ENCODE data around the gene GPR142. TPM values are rescaled to one million over a fixed set of nuclear protein-coding genes. Genes with fewer than 3 reads are reported as not detected.

Gene GPR142
- total RNA-seq, 1 experiment from 2014 or later, result 0.33 TPM

DNA sequence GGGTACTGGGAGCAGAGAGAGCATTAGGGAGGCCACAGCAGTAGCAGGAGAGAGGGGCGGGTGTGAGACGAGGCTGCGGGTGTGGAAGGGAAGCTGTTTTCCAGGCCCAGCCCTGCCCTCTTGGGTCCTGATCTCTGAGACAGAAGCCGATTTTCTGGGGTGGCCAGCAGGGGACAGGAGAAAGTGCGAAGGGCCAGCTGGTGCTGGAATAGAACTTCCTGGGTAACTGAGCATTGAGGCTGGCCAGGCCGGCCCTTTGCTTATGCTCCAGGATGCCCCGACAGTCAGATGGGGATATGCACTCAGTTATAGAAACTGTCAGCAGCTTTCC is 6.4 kb upstream of the GPR142 start:
- Histone ChIP-seq H4K20me1 (ENCODE audit: control insufficient read depth, insufficient read depth, insufficient read length) (no peaks in the 10 kb centered on the region), H3K23ac (ENCODE audit: insufficient read length, low read depth, low read length) (no peak overlapping the region), H3K18ac (ENCODE audit: insufficient read length, low read depth, low read length) (no peak overlapping the region), H2BK5ac (ENCODE audit: insufficient read length, low read length) (no peak overlapping the region), H3K79me2 (ENCODE audit: insufficient read depth, low read length) (no peaks in the 10 kb centered on the region), H2BK120ac (ENCODE audit: low read depth, low read length, poor library complexity, severe bottlenecking) (no peak overlapping the region), H3K56ac (ENCODE audit: insufficient read length, low read depth, low read length) (no peak overlapping the region), H3T11ph (ENCODE audit: low read length) (no peak overlapping the region), H3K4me2 (ENCODE audit: insufficient read depth, insufficient read length, low read length) (peak overlapping the region; percentile 11), H3K27ac (ENCODE audit: insufficient read length, low read depth, low read length) (no peak overlapping the region), H4K5ac (ENCODE audit: insufficient read length, low read depth, low read length) (no peak overlapping the region), H4K8ac (replicated peaks; ENCODE audit: insufficient read length, low read depth, low read length) (no peak overlapping the region), H2BK12ac (ENCODE audit: insufficient read length, low read depth, low read length) (no peak overlapping the region), H2AK5ac (ENCODE audit: insufficient read length, low read length) (no peak overlapping the region), H3K4ac (ENCODE audit: low read depth, low read length) (no peak overlapping the region), H3K14ac (ENCODE audit: insufficient read depth, low read length) (no peak overlapping the region; the same call in 1 of the 2 replicates), H3K79me1 (ENCODE audit: insufficient read depth, low read depth, low read length, poor library complexity, severe bottlenecking) (no peaks in the 10 kb centered on the region), H3K4me1 (ENCODE audit: insufficient read depth, low read length) (peaks cover 2% of the 10 kb centered on the region; the same call in 1 of the 2 replicates), H2BK15ac (ENCODE audit: low read depth, low read length) (no peak overlapping the region), H2AFZ (ENCODE audit: low read length) (no peak overlapping the region), H3K27me3 (ENCODE audit: insufficient read depth, low read length) (no peaks in the 10 kb centered on the region), H4K91ac (ENCODE audit: insufficient read length, low read depth, low read length) (no peak overlapping the region), H2BK20ac (ENCODE audit: low read depth, low read length, poor library complexity, severe bottlenecking) (no peak overlapping the region), H3K9ac (ENCODE audit: extremely low read depth, insufficient read length, low read length) (no peak overlapping the region), H3K23me2 (ENCODE audit: insufficient read length, low read depth, low read length, poor library complexity, severe bottlenecking) (peaks cover 3% of the 10 kb centered on the region), H3K9me3 (ENCODE audit: control insufficient read depth, low read depth, low read length) (no peaks in the 10 kb centered on the region)
- H3K36me3 Mint-ChIP-seq (ENCODE audit: insufficient read depth in 1 of 3, low read depth in 3 of 3), result peaks cover 0 to 9% (median 7%) of the 10 kb centered on the region in 3 experiments; a peak in 4 of 7 replicates
- H3K4me1 Mint-ChIP-seq, result peaks cover 15 to 36% of the 10 kb centered on the region in 2 experiments
- TF ChIP-seq, protein P1, sequence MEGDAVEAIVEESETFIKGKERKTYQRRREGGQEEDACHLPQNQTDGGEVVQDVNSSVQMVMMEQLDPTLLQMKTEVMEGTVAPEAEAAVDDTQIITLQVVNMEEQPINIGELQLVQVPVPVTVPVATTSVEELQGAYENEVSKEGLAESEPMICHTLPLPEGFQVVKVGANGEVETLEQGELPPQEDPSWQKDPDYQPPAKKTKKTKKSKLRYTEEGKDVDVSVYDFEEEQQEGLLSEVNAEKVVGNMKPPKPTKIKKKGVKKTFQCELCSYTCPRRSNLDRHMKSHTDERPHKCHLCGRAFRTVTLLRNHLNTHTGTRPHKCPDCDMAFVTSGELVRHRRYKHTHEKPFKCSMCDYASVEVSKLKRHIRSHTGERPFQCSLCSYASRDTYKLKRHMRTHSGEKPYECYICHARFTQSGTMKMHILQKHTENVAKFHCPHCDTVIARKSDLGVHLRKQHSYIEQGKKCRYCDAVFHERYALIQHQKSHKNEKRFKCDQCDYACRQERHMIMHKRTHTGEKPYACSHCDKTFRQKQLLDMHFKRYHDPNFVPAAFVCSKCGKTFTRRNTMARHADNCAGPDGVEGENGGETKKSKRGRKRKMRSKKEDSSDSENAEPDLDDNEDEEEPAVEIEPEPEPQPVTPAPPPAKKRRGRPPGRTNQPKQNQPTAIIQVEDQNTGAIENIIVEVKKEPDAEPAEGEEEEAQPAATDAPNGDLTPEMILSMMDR (conservative IDR thresholded peaks at IDR 0.05), result no peak
- peaks cover 68% of the 10 kb centered on the region for H3K27me3 Mint-ChIP-seq (ENCODE audit: low read depth)
- WGBS (ENCODE audit: extremely low coverage, insufficient read length, low lambda C conversion rate), result no CpG with 5 or more reads among the region's 7 CpGs
- H3K9me3 Mint-ChIP-seq, result no peaks in the 10 kb centered on the region; a peak in 1 of 5 replicates
- peak overlapping the region in 1 of 2 experiments; percentile 81; a peak in 3 of 5 replicates for H3K4me3 Mint-ChIP-seq
- no peak overlapping the region for H3K27ac Mint-ChIP-seq
- no peak for DNase-seq
